ENCODE measurements around the gene CRYBA4. TPM values are rescaled to one million over a fixed set of nuclear protein-coding genes. Genes with fewer than 3 reads are reported as not detected.

CRYBA4 gene
- total RNA-seq, 2 donors from 2014 or later: 1.2 TPM; not detected in 1

DNA sequence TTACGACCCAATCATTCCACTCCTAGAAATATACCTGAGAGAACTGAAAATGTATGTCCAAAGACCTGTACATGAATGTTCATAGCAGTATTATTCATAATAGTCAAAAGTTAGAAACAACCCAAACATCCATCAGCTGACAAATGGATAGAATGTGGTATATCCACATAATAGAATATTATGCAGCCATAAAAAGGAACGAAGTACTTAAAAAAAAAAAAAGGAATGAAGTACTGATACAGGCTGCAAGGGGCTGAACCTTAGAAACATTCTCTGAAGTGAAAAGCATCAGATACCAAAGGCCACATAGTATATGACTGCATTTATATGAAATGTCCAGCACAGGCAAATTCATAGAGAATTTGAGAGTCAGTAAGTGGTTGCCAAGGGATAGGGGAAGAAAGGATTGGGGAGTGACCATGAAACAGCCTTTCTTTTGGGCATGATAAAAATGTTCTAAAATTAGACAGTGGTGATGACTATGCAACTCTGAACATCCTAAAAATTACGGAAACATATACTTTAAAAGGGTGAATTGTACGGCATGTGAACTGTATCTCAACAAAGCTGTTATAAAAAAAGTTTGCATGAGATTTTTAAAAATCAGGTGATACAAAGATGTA lies 33.7 kb upstream of the CRYBA4 start:
- H3K4me3 Mint-ChIP-seq: peak overlapping the region; percentile 83
- no peaks in the 10 kb centered on the region for H3K9me3 Mint-ChIP-seq
- no peak overlapping the region for H3K27ac Mint-ChIP-seq
- peaks cover 41% of the 10 kb centered on the region for H3K4me1 Mint-ChIP-seq
- no peak for ATAC-seq (replicated peaks)
- no peaks in the 10 kb centered on the region for H3K27me3 Mint-ChIP-seq
- peaks cover 13% of the 10 kb centered on the region for H3K36me3 Mint-ChIP-seq (ENCODE audit: low read depth)

DNA sequence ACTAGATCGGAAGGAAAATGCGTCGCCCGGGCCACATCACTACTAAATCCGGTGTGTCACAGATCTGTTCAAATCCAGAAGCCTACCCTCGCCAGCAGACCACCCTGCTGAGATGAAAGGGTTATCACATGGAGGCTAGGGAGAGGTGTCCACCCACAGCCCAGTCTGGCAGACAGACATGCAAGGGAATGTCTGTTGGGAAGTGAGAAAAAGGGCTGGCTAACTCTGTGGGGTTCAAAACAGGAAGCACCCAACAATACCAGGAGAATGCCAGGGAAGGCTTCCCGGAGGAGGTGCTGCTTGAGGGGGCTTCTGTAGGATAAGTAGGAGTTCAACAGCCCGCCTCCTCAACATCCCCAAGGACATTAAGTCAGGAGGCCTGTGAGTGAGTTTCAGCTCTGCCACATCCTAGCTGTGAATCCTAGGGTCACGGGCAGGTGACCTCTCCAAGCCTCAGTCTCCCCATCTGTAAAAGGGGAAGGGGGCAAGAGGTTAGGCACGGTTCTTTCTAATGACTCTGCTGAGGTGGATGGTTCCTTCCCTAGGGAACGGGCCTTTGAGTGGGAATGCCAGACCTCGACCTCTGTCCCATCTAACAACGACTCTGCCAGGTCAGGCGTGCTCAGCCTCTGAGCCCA lies 32.9 kb upstream of the CRYBA4 start:
- ATAC-seq (replicated peaks): no peak
- Mint-ChIP-seq H3K4me1 (peaks cover 45% of the 10 kb centered on the region), H3K27ac (peak overlapping the region; percentile 52), H3K9me3 (no peaks in the 10 kb centered on the region), H3K36me3 (ENCODE audit: low read depth) (peaks cover 12% of the 10 kb centered on the region), H3K27me3 (no peaks in the 10 kb centered on the region), H3K4me3 (peak overlapping the region; percentile 83)

- H3K4me3 Mint-ChIP-seq: peak overlapping the region; percentile 83
- H3K36me3 Mint-ChIP-seq (ENCODE audit: low read depth): peaks cover 7% of the 10 kb centered on the region
- ATAC-seq (replicated peaks): peak; percentile 21
- H3K27ac Mint-ChIP-seq: no peak overlapping the region
- peaks cover 47% of the 10 kb centered on the region for H3K4me1 Mint-ChIP-seq
- no peaks in the 10 kb centered on the region for H3K9me3 Mint-ChIP-seq
- no peaks in the 10 kb centered on the region for H3K27me3 Mint-ChIP-seq
These were observed 32.4 kb upstream of the CRYBA4 start for GRCh38 chr22:26589367-26589844.

- H3K4me3 Mint-ChIP-seq: peak within 1 kb of the TSS; percentile 94
- no peaks in the 10 kb centered on the region for H3K27me3 Mint-ChIP-seq
- peak; percentile 92 for ATAC-seq (replicated peaks)
- H3K9me3 Mint-ChIP-seq: no peaks in the 10 kb centered on the region
- H3K36me3 Mint-ChIP-seq (ENCODE audit: low read depth): peaks cover 7% of the 10 kb centered on the region
- H3K4me1 Mint-ChIP-seq: peaks cover 46% of the 10 kb centered on the region
- H3K27ac Mint-ChIP-seq: peak within 1 kb of the TSS; percentile 89
These were observed 31.7 kb upstream of the CRYBA4 start, which contains the start of gene TPST2 for GRCh38 chr22:26589845-26590736. Gene TPST2, minus strand, starts transcription at chr22:26590132. Its CDS starts 48,502 bp downstream, at chr22:26541630.

DNA sequence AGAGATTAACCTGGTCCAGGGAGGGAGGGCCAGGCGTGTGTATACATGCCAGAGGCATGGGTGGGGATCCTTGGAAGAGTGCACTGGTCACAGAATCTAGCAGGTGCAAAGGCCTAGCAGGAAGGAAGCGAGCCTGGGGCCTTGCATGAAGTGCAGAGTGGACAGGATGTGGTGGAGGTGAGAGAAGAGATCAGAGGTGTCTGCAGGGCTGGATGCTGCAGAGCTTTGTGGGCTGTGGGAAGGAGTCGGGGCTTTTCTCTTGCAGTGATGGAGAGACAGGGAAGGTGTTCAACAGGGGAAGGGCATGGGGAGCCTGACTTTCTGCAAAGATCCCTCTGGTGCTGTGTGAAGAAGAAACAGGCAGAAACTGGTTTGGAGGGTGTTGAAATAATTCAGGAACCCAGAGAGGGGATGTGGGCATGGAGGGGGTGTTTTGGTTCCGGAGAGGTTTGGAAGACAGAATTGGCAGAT lies 29.3 kb upstream of the CRYBA4 start:
- Mint-ChIP-seq H3K36me3 (ENCODE audit: low read depth) (peaks cover 7% of the 10 kb centered on the region), H3K4me3 (peak overlapping the region; percentile 70), H3K27ac (peak overlapping the region; percentile 75), H3K27me3 (no peaks in the 10 kb centered on the region), H3K9me3 (no peaks in the 10 kb centered on the region), H3K4me1 (peaks cover 34% of the 10 kb centered on the region)
- ATAC-seq (replicated peaks): peak; percentile 60

- no peak overlapping the region for H3K27ac Mint-ChIP-seq
- peaks cover 25% of the 10 kb centered on the region for H3K4me1 Mint-ChIP-seq
- no peak overlapping the region for H3K4me3 Mint-ChIP-seq
- ATAC-seq (replicated peaks): no peak
- H3K27me3 Mint-ChIP-seq: no peaks in the 10 kb centered on the region
- H3K9me3 Mint-ChIP-seq: no peaks in the 10 kb centered on the region
- H3K36me3 Mint-ChIP-seq (ENCODE audit: low read depth): no peaks in the 10 kb centered on the region
These were observed 28.0 kb upstream of the CRYBA4 start for GRCh38 chr22:26593763-26594162.

GRCh38 chr22:26597026-26597425 lies 24.7 kb upstream of the CRYBA4 start:
- Mint-ChIP-seq H3K27ac (peak overlapping the region; percentile 12), H3K36me3 (ENCODE audit: low read depth) (no peaks in the 10 kb centered on the region), H3K4me3 (no peak overlapping the region), H3K9me3 (no peaks in the 10 kb centered on the region), H3K27me3 (no peaks in the 10 kb centered on the region), H3K4me1 (peaks cover 17% of the 10 kb centered on the region)
- ATAC-seq (replicated peaks): no peak

DNA sequence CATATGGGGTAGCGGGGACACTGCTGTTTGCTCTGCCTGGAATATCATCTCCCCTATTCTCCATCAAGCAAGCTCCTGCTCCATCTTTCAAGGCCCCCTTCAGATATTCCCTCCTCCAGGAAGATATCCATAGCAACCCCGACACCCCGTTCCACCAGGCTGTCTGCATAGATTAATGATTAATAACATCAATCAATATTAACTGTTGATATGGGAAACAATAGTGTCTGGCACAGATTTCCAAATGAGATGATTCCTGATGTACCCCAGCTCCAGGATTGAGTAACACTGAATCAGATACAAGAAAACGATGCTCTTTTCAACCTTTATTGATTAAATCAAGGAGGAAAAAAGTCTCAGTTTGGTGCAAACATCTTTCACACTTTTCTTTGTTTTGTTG lies 24.3 kb upstream of the CRYBA4 start:
- H3K9me3 Mint-ChIP-seq: no peaks in the 10 kb centered on the region
- no peaks in the 10 kb centered on the region for H3K36me3 Mint-ChIP-seq (ENCODE audit: low read depth)
- H3K27ac Mint-ChIP-seq: no peak overlapping the region
- no peaks in the 10 kb centered on the region for H3K27me3 Mint-ChIP-seq
- ATAC-seq (replicated peaks): no peak
- no peak overlapping the region for H3K4me3 Mint-ChIP-seq
- H3K4me1 Mint-ChIP-seq: peaks cover 12% of the 10 kb centered on the region

GRCh38 chr22:26599505-26599904 lies 22.3 kb upstream of the CRYBA4 start:
- Mint-ChIP-seq H3K4me3 (no peak overlapping the region), H3K27me3 (no peaks in the 10 kb centered on the region), H3K36me3 (ENCODE audit: low read depth) (no peaks in the 10 kb centered on the region), H3K9me3 (no peaks in the 10 kb centered on the region), H3K27ac (no peak overlapping the region), H3K4me1 (no peaks in the 10 kb centered on the region)
- ATAC-seq (replicated peaks): no peak

- H3K27me3 Mint-ChIP-seq: no peaks in the 10 kb centered on the region
- no peak overlapping the region for H3K27ac Mint-ChIP-seq
- no peaks in the 10 kb centered on the region for H3K36me3 Mint-ChIP-seq (ENCODE audit: low read depth)
- H3K9me3 Mint-ChIP-seq: no peaks in the 10 kb centered on the region
- ATAC-seq (replicated peaks): no peak
- no peak overlapping the region for H3K4me3 Mint-ChIP-seq
- no peaks in the 10 kb centered on the region for H3K4me1 Mint-ChIP-seq
These were observed 20.0 kb upstream of the CRYBA4 start for GRCh38 chr22:26601726-26602125.

- Mint-ChIP-seq H3K36me3 (ENCODE audit: low read depth) (no peaks in the 10 kb centered on the region), H3K9me3 (no peaks in the 10 kb centered on the region), H3K4me1 (no peaks in the 10 kb centered on the region), H3K4me3 (no peak overlapping the region), H3K27me3 (no peaks in the 10 kb centered on the region), H3K27ac (no peak overlapping the region)
- no peak for ATAC-seq (replicated peaks)
These were observed 19.6 kb upstream of the CRYBA4 start for GRCh38 chr22:26602127-26602526.

DNA sequence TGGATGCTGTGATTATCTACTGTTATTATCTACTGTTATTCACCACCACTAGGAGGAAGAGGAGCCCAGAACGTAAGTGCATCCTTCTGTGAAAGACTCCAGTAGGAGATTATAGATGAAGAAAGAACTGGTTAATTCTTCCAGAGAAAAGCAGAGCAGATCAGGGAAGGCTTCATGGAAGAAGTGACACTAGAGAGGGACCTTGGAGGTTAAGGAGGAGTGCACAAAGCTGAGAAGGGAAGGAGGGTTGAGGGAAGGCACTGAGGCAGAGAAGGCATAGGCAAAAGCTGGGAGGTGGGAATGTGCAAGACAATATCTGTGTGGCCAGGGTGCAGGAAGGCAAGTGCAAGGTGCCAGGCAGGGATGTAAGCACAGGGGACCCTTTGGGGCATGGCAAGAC lies 17.4 kb upstream of the CRYBA4 start:
- Mint-ChIP-seq H3K9me3 (no peaks in the 10 kb centered on the region), H3K4me3 (no peak overlapping the region), H3K27ac (no peak overlapping the region), H3K27me3 (no peaks in the 10 kb centered on the region), H3K36me3 (ENCODE audit: low read depth) (no peaks in the 10 kb centered on the region), H3K4me1 (peaks cover 4% of the 10 kb centered on the region)
- ATAC-seq (replicated peaks): no peak

DNA sequence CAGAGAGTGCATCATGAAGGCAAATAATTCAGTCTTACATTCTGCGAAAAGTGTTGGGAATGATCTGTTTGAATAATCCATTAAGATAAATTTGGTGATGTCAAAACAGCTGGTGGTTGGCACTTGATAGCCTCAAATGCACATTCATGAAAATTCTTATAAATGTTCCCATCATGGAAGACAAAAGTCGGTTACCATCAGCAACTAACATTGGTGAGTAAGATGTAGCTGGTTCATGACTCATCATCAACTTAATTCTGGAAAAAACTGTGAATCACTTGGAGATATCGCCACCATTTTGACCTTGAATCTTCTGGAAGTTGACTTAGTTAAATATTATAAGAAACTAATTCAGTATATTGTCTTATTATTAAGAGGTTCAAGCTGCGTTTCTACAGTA lies 15.2 kb upstream of the CRYBA4 start:
- Mint-ChIP-seq H3K4me3 (no peak overlapping the region), H3K27ac (no peak overlapping the region), H3K27me3 (no peaks in the 10 kb centered on the region), H3K4me1 (peaks cover 16% of the 10 kb centered on the region), H3K9me3 (no peaks in the 10 kb centered on the region), H3K36me3 (ENCODE audit: low read depth) (peaks cover 6% of the 10 kb centered on the region)
- no peak for ATAC-seq (replicated peaks)

GRCh38 chr22:26608129-26608528 lies 13.6 kb upstream of the CRYBA4 start:
- no peak for ATAC-seq (replicated peaks)
- Mint-ChIP-seq H3K9me3 (no peaks in the 10 kb centered on the region), H3K27me3 (no peaks in the 10 kb centered on the region), H3K4me3 (no peak overlapping the region), H3K27ac (no peak overlapping the region), H3K4me1 (peaks cover 16% of the 10 kb centered on the region), H3K36me3 (ENCODE audit: low read depth) (peaks cover 6% of the 10 kb centered on the region)
